H1 (cell line): ENCODE measurements around the gene TPO.

Experiments used
- CTCF ChIP-seq, 3 experiments: IDR thresholded peaks; 1 replicate in 2 of 3; 2 replicates in 1 of 3; pipeline versions ENCODE4 v1.5.1 to v1.6.1; 2011; ENCODE audit warnings: low read length in 3 of 3, mild to moderate bottlenecking in 3 of 3, inconsistent platforms in 2 of 3, low read depth in 1 of 3, moderate library complexity in 1 of 3; ENCODE audit not compliant: insufficient read depth in 1 of 3; ENCODE audit errors: control extremely low read depth in 1 of 3
- EZH2 ChIP-seq: fragments of 200-600 bp; sonication (generic); IDR thresholded peaks from 2 replicates; pipeline ENCODE4 v1.7.1; 2012; ENCODE audit warnings: low read depth, mild to moderate bottlenecking, moderate library complexity, low read length, inconsistent platforms; ENCODE audit not compliant: severe bottlenecking
- MAX ChIP-seq: IDR thresholded peaks from 2 replicates; pipeline ENCODE4 v1.6.1; 2012; ENCODE audit warnings: inconsistent platforms
- POLR2A ChIP-seq, 2 experiments: IDR thresholded peaks; 1 replicate in 1 of 2; 2 replicates in 1 of 2; pipeline ENCODE4 v1.6.1; 2011; ENCODE audit warnings: low read depth in 2 of 2, low read length in 2 of 2, mild to moderate bottlenecking in 2 of 2; ENCODE audit errors: control extremely low read depth in 1 of 2
- POLR2AphosphoS5 ChIP-seq: IDR thresholded peaks from 2 replicates; pipeline ENCODE4 v1.6.1; 2011; ENCODE audit warnings: low read depth, low read length
- RAD21 ChIP-seq, 2 experiments: IDR thresholded peaks in 1 of 2; conservative IDR thresholded peaks in 1 of 2; 2 replicates each; pipeline ENCODE4 v1.6.1; 2011; ENCODE audit warnings: low read depth in 2 of 2, low read length in 2 of 2, improper control_type of control experiment in 1 of 2, inconsistent platforms in 1 of 2, mild to moderate bottlenecking in 1 of 2, moderate library complexity in 1 of 2
- ZNF274 ChIP-seq: IDR thresholded peaks from 2 replicates; pipeline ENCODE4 v1.7.0; 2012; ENCODE audit warnings: low read length, borderline replicate concordance; ENCODE audit errors: extremely low read depth

- TF ChIP-seq POLR2AphosphoS5 (no peak), POLR2A (IDR thresholded peaks at IDR 0.05; ENCODE audit: control extremely low read depth in 1 of 2, low read depth in 2 of 2, low read length in 2 of 2) (no peak), RAD21 (IDR thresholded peaks at IDR 0.05 in 1 of 2, conservative IDR thresholded peaks at IDR 0.05 in 1 of 2; ENCODE audit: low read depth in 2 of 2, low read length in 2 of 2) (no peak), CTCF (IDR thresholded peaks at IDR 0.05; ENCODE audit: control extremely low read depth in 1 of 3, insufficient read depth in 1 of 3, low read depth in 1 of 3, low read length in 3 of 3) (no peak), EZH2 (no peak), ZNF274 (no peak), MAX (no peak)
These were observed 127.2 kb downstream of the TPO start for GRCh38 chr2:1540481-1540880.
